Testis (tissue), 5 donors: ENCODE data around the gene CYGB. TPM values are rescaled to one million over a fixed set of nuclear protein-coding genes. Genes with fewer than 3 reads are reported as not detected.

Experiments
- DNase-seq: peaks from one replicate; pipeline ENCODE4 v3.0.0-alpha.2; 2019
- H3K27ac ChIP-seq, 2 donors: fragments of 200-600 bp; sonication (generic); one replicate each; pipeline ENCODE4 v1.5.1; 2019
- H3K27me3 ChIP-seq: fragments of 200-600 bp; sonication (generic); one replicate; pipeline ENCODE4 v1.5.1; 2019
- H3K36me3 ChIP-seq: fragments of 200-600 bp; sonication (generic); one replicate; pipeline ENCODE4 v1.5.1; 2017; ENCODE audit warnings: low read depth; ENCODE audit errors: missing control alignments
- H3K4me1 ChIP-seq: fragments of 200-600 bp; sonication (generic); one replicate; pipeline ENCODE4 v1.5.1; 2019
- H3K4me3 ChIP-seq, 2 donors: fragments of 200-600 bp; sonication (generic); one replicate each; pipeline ENCODE4 v1.5.1; 2017 to 2019
- H3K9me3 ChIP-seq: fragments of 200-600 bp; sonication (generic); one replicate; pipeline ENCODE4 v1.5.1; 2017
- POLR2A ChIP-seq: fragments of 450-650 bp; IDR thresholded peaks from one replicate; pipeline ENCODE4 v1.6.1; 2017; ENCODE audit warnings: antibody characterized with exemption, mild to moderate bottlenecking, moderate library complexity
- WGBS, 2 donors: methylation state at CpG; one replicate each; pipeline ENCODE4 v1.1.5; 2018; 5-methylcytosine and 5-hydroxymethylcytosine counted together
- intact Hi-C: fragments of 100-400 bp; cut with DNase I; formaldehyde crosslinking; loops from one replicate; pipeline ENCODE4 v1.15.1; 2023; ENCODE audit warnings: low total_unique reads
- long read RNA-seq, 2 donors: transcript quantifications; one replicate each; lab custom pipeline, GENCODE V29; 2026
- polyA plus RNA-seq: library from polyadenylated mRNA; stranded (reverse); fragments of 350-450 nt; fragmentation: Illumina TruSeq; extraction: RNeasy Lipid Tissue Mini Kit (QIAGEN cat#74804); gene quantifications from one replicate; pipeline ENCODE4 v1.2.3, GENCODE V29; 2014; ENCODE audit warnings: low read depth, low replicate concordance; ENCODE audit not compliant: insufficient read depth
- total RNA-seq, 2 donors: library from RNA; depleted of rRNA; stranded (reverse); fragments of >200 nt; gene quantifications; one replicate each; pipeline ENCODE4 v1.2.3, GENCODE V29; 2016
- TF ChIP-seq, protein P1 (sequence below), 3 experiments: fragments of 450-650 bp in 2 of 3; fragments of 200-600 bp in 1 of 3; sonication (generic) in 1 of 3; IDR thresholded peaks; one replicate each; pipeline ENCODE4 v1.5.1; 2016 to 2019; ENCODE audit warnings: antibody characterized with exemption in 3 of 3, mild to moderate bottlenecking in 2 of 3, moderate library complexity in 1 of 3

CYGB gene
- total RNA-seq: 1 to 10 TPM; 3.4 to 7.2 TPM
- 9.9 TPM for polyA plus RNA-seq
- long read RNA-seq, donor 1, transcript CYGB-201 (4 exons, 2,158 nt): major isoform, 17 of 17 reads
- long read RNA-seq, donor 1, partial matches to known transcripts: 0 of 17 reads
- long read RNA-seq, donor 1, other reads (novel, unspliced or antisense): 0 of 17 reads
- long read RNA-seq, donor 2, transcript CYGB-201 (4 exons, 2,158 nt): major isoform, 17 of 17 reads
- long read RNA-seq, donor 2, partial matches to known transcripts: 0 of 17 reads
- long read RNA-seq, donor 2, other reads (novel, unspliced or antisense): 0 of 17 reads

DNA sequence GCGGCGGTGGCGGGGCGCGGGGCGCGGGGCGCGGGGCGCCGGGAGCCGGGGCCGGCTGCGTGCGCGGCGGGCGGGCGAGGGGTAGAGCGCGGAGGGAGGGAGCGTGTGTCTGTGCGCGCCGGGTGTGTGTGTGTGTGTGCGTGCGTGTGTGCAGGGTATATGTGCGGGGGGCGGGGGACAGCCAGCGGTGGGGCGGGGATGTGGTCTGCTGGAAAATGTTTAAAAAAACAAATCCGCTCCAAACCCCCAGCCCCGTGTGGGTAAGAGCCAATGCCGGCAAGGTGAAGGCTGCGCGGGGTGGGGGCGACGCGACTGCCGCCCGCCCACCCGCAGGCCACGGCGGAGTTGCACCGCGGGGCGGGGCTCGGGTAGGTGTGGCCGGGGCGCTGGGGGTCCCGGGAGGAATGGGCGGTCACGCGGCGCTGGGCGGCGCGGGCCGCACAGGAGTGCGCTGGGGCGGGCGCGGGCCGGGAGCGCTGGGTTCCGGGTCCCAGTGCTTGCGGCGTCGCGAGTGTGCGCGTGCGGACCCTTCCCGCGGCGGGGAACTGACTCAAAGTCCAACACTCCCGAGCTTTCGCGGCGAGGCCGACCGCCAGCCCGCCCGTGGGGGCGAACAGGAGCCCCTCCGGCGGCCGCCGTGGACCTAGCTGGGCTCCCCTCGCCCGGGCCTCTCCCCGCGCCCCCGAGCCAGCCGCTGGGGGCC lies at the start of gene CYGB:
Gene CYGB, minus strand, starts transcription at position 132 of the 703 bp plus-strand sequence. CDS start 167 bp downstream, outside the sequence.
- Histone ChIP-seq H3K36me3 (no peaks in the 10 kb centered on the region), H3K4me1 (peaks cover 25% of the 10 kb centered on the region), H3K4me3 (peak within 1 kb of the TSS; percentile 50 to 52), H3K9me3 (no peaks in the 10 kb centered on the region), H3K27ac (peak within 1 kb of the TSS; percentile 11 to 81), H3K27me3 (no peaks in the 10 kb centered on the region)
- TF ChIP-seq, protein P1, sequence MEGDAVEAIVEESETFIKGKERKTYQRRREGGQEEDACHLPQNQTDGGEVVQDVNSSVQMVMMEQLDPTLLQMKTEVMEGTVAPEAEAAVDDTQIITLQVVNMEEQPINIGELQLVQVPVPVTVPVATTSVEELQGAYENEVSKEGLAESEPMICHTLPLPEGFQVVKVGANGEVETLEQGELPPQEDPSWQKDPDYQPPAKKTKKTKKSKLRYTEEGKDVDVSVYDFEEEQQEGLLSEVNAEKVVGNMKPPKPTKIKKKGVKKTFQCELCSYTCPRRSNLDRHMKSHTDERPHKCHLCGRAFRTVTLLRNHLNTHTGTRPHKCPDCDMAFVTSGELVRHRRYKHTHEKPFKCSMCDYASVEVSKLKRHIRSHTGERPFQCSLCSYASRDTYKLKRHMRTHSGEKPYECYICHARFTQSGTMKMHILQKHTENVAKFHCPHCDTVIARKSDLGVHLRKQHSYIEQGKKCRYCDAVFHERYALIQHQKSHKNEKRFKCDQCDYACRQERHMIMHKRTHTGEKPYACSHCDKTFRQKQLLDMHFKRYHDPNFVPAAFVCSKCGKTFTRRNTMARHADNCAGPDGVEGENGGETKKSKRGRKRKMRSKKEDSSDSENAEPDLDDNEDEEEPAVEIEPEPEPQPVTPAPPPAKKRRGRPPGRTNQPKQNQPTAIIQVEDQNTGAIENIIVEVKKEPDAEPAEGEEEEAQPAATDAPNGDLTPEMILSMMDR (IDR thresholded peaks at IDR 0.05): no peak
- TF ChIP-seq POLR2A: no peak
- no peak for DNase-seq
- intact Hi-C loops: no loop called here
- WGBS, 2 donors: 1 to 2% methylated on average over 19 to 84 of the region's 95 CpGs

DNA sequence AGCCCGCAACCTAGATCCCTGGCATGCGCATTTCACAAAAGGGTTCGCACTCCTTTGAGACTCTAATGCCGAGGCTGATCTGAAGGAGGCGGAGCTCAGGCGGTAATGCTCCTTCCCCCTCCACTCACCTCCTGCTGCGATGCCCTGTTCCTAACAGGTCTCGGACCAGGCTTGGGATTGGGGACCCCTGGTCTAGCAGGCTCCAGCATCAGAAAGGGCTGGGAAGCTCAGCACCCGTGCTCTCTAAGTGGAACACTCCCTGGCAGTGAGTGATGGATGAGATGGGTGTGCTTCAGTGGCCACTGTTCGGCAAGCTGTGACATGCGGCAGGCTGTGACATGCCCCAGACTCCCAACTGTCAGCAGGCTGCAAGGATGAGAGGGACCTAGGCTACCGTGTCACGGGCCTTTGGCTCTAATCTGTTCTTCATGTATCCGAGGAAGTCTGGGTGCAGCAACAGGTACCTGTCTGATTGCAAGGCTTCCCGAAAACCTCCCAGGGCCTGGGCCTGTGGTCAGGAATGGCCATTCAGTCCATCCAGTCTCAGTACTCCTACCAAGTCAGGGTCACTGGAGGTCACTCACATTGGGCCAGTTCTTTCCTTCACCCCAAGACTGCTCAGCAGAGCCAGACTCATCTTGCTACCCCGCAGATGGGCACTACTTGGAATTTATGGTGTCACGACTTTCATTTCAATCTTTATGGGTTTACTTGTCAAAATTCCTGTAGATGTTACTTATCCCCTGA lies 49.4 kb upstream of the CYGB start:
- Histone ChIP-seq H3K4me1 (peaks cover 17% of the 10 kb centered on the region), H3K4me3 (no peak overlapping the region), H3K36me3 (no peaks in the 10 kb centered on the region), H3K27ac (no peak overlapping the region), H3K27me3 (no peaks in the 10 kb centered on the region), H3K9me3 (no peaks in the 10 kb centered on the region)
- intact Hi-C loops: no loop called here
- WGBS, 2 donors: 42 to 55% methylated on average over 14 to 17 of the region's 17 CpGs
- TF ChIP-seq POLR2A: no peak
- TF ChIP-seq, protein P1 (IDR thresholded peaks at IDR 0.05): no peak
- no peak for DNase-seq

DNA sequence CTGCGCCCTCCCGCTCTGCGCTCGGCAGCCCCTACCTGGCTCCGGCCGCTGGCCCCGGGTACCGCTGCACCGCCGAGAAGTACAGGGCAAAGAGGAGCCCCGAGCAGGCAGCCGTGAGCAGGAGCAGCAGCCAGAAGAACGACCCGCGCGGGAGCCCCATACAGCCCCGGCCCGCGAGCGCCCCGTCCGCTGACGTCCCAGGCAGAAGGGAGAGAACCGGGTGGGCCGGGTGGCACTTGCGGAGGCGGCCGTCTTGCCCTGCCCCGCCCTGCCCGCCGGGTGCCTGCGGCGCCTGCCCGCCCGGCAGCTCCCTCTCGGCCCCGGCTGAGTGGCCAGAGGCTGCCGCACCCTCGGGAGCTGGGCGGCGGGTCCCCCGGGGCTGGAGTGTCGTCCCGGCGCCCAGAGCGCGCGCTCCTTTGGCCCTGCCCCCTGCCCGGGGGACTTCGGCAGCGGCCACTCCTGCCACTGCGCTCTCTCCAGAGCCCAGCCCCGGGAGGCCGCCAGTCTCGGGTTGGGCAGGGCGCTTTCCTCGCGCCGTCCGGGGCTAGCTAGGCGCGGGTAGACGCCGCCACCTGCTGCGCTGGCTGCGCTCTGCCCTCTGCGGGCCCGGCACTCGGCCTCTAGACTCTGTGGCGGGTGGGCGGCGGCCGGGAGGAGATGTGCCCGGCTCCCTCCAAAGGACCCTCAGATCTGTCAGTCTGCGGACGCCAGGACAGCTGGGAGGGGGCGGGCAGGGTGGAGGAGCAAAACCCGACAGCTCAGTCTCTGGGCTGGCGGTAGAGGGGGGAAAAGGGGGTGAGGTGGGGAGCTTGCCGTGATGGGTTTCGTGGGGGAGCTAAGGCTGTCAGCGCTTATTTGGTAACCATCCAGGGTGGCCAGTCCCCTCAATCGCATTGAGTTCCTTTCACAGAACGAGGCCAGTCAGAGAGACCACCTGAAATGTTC lies 48.4 kb upstream of the CYGB start, which contains the start of gene ST6GALNAC2:
Gene ST6GALNAC2, minus strand, starts transcription at position 212 of the 945 bp plus-strand sequence. Its CDS starts 52 bp downstream, at position 160.
- Histone ChIP-seq H3K27me3 (no peaks in the 10 kb centered on the region), H3K27ac (peak within 1 kb of the TSS in 1 of 2 donors; percentile 41), H3K4me3 (peak within 1 kb of the TSS; percentile 43 to 63), H3K9me3 (no peaks in the 10 kb centered on the region), H3K36me3 (no peaks in the 10 kb centered on the region), H3K4me1 (peaks cover 17% of the 10 kb centered on the region)
- peak; percentile 69 for DNase-seq
- TF ChIP-seq, protein P1 (IDR thresholded peaks at IDR 0.05): peak; percentile 22 to 41 (median 28)
- TF ChIP-seq POLR2A: no peak
- intact Hi-C loops: no loop called here
- WGBS, 2 donors: 0 to 1% methylated on average over 3 to 50 of the region's 84 CpGs

DNA sequence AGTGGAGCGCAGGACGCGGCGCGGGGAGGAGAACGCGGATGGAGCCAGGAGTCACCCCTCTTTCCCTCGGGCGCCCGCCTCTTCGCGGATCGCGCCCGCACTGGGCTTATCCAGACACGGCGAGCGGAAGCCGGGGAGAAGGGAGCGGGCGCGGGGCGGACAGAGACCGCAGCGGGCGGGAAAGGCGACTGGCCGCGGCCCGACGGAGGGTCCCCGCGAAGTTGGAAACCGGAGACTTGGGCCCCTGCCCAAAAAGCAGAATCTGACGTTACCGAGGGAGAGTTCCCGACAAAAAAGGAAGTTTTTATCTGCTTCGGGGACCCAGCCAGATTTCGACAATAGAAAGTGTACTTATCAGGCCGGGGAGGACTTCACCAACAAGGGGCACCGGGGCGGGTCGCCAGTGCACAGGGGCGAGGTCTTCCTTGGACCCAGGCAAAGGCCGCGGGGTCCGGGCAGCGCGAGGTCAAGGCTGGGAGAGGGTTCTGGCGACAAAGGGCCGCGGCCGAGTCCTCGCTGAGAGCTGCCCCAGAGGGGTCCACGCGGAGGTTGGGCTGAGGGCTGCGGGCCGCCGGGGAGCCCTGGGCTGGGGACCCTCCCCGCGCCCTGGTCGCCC lies 47.6 kb upstream of the CYGB start:
- Histone ChIP-seq H3K27ac (peak overlapping the region in 1 of 2 donors; percentile 41), H3K27me3 (no peaks in the 10 kb centered on the region), H3K4me3 (peak overlapping the region; percentile 43 to 63), H3K4me1 (peaks cover 17% of the 10 kb centered on the region), H3K36me3 (no peaks in the 10 kb centered on the region), H3K9me3 (no peaks in the 10 kb centered on the region)
- TF ChIP-seq POLR2A: no peak
- TF ChIP-seq, protein P1 (IDR thresholded peaks at IDR 0.05): no peak
- intact Hi-C loops: no loop called here
- 0 to 1% methylated on average over 16 to 53 of the region's 62 CpGs for WGBS, 2 donors
- no peak for DNase-seq
